Chondrocyte (in vitro differentiated cells): ENCODE measurements around the gene CIITA. TPM values are rescaled to one million over a fixed set of nuclear protein-coding genes. Genes with fewer than 3 reads are reported as not detected.

Experiments used
- DNase-seq: peaks from one replicate; pipeline ENCODE4 v3.0.0; 2021; ENCODE audit warnings: mixed read lengths, low spot score
- H3K27ac Mint-ChIP-seq: one replicate; pipeline ENCODE4 v1.8.0; 2021; ENCODE audit warnings: mild to moderate bottlenecking, moderate library complexity, mixed read lengths; ENCODE audit not compliant: unreplicated experiment
- H3K27me3 Mint-ChIP-seq: 2 replicates; pipeline ENCODE4 v1.8.0; 2021; ENCODE audit warnings: low read depth, mixed read lengths
- H3K36me3 Mint-ChIP-seq: 2 replicates; pipeline ENCODE4 v1.8.0; 2021; ENCODE audit warnings: low read depth, mixed read lengths
- H3K4me1 Mint-ChIP-seq: 2 replicates; pipeline ENCODE4 v1.8.0; 2021; ENCODE audit warnings: low read depth, mild to moderate bottlenecking, mixed read lengths
- H3K4me3 Mint-ChIP-seq: one replicate; pipeline ENCODE4 v1.8.0; 2021; ENCODE audit warnings: mild to moderate bottlenecking, moderate library complexity, mixed read lengths; ENCODE audit not compliant: unreplicated experiment
- H3K9me3 Mint-ChIP-seq: 2 replicates; pipeline ENCODE4 v1.8.0; 2021; ENCODE audit warnings: low read depth, mixed read lengths
- total RNA-seq: library from RNA; stranded (reverse); gene quantifications from 3 replicates; pipeline ENCODE4 v1.2.1, GENCODE V29; 2021
- TF ChIP-seq, protein P1 (sequence below): fragments of 200-600 bp; sonication (generic); IDR thresholded peaks from 2 replicates; pipeline ENCODE4 v1.5.0; 2021; ENCODE audit warnings: antibody characterized with exemption, mild to moderate bottlenecking, moderate library complexity

The CIITA gene
- total RNA-seq, 1 donor from 2014 or later, result not detected

- no peaks in the 10 kb centered on the region for H3K9me3 Mint-ChIP-seq
- DNase-seq, result no peak
- no peak overlapping the region for H3K27ac Mint-ChIP-seq
- H3K4me3 Mint-ChIP-seq, result no peak overlapping the region
- peaks cover 37% of the 10 kb centered on the region for H3K36me3 Mint-ChIP-seq
- TF ChIP-seq, protein P1, sequence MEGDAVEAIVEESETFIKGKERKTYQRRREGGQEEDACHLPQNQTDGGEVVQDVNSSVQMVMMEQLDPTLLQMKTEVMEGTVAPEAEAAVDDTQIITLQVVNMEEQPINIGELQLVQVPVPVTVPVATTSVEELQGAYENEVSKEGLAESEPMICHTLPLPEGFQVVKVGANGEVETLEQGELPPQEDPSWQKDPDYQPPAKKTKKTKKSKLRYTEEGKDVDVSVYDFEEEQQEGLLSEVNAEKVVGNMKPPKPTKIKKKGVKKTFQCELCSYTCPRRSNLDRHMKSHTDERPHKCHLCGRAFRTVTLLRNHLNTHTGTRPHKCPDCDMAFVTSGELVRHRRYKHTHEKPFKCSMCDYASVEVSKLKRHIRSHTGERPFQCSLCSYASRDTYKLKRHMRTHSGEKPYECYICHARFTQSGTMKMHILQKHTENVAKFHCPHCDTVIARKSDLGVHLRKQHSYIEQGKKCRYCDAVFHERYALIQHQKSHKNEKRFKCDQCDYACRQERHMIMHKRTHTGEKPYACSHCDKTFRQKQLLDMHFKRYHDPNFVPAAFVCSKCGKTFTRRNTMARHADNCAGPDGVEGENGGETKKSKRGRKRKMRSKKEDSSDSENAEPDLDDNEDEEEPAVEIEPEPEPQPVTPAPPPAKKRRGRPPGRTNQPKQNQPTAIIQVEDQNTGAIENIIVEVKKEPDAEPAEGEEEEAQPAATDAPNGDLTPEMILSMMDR, result no peak
- no peaks in the 10 kb centered on the region for H3K4me1 Mint-ChIP-seq
- no peaks in the 10 kb centered on the region for H3K27me3 Mint-ChIP-seq
Measured at GRCh38 chr16:10982465-10983150, 105.6 kb downstream of the CIITA start.

GRCh38 chr16:10983159-10983558, 106.2 kb downstream of the CIITA start:
- TF ChIP-seq, protein P1, result peak; percentile 26
- no peak overlapping the region for H3K4me3 Mint-ChIP-seq
- no peak for DNase-seq
- H3K9me3 Mint-ChIP-seq, result no peaks in the 10 kb centered on the region
- H3K27me3 Mint-ChIP-seq, result no peaks in the 10 kb centered on the region
- H3K27ac Mint-ChIP-seq, result no peak overlapping the region
- peaks cover 38% of the 10 kb centered on the region for H3K36me3 Mint-ChIP-seq
- no peaks in the 10 kb centered on the region for H3K4me1 Mint-ChIP-seq

GRCh38 chr16:10984509-10984908, 107.5 kb downstream of the CIITA start:
- H3K36me3 Mint-ChIP-seq, result peaks cover 34% of the 10 kb centered on the region
- H3K27me3 Mint-ChIP-seq, result no peaks in the 10 kb centered on the region
- no peak overlapping the region for H3K4me3 Mint-ChIP-seq
- TF ChIP-seq, protein P1, result no peak
- H3K9me3 Mint-ChIP-seq, result no peaks in the 10 kb centered on the region
- no peak overlapping the region for H3K27ac Mint-ChIP-seq
- no peaks in the 10 kb centered on the region for H3K4me1 Mint-ChIP-seq
- no peak for DNase-seq

Other genes with a start within 250 kb of the CIITA start
- not detected in 3 replicates for gene TEKT5, start 182.3 kb upstream of the CIITA start, total RNA-seq
- 17.2 to 20.0 TPM (median 18.5 TPM) in 3 replicates for gene NUBP1, start 133.4 kb upstream of the CIITA start, total RNA-seq
- gene TVP23A, start 58.4 kb upstream of the CIITA start, total RNA-seq, result 0.07 TPM in 1 of 3 replicates, not detected in the others
- gene DEXI, start 65.3 kb downstream of the CIITA start, total RNA-seq, result 37.2 to 41.1 TPM (median 40.6 TPM) in 3 replicates
- gene CLEC16A, start 67.4 kb downstream of the CIITA start, total RNA-seq, result 17.9 to 23.1 TPM (median 19.4 TPM) in 3 replicates